Measurements from ENCODE around the gene SCYL1.

Gene SCYL1

GRCh38 chr11:65524741-65525545 lies at the start of gene SCYL1:
Gene SCYL1, plus strand, starts transcription at chr11:65525083. Its CDS starts 71 bp downstream, at chr11:65525154.
- no peak for DNase-seq

GRCh38 chr11:65476632-65477148 lies 48.2 kb upstream of the SCYL1 start:
- no peak for DNase-seq

- DNase-seq, result peak; percentile 75
Measured at GRCh38 chr11:65477149-65477965, 47.5 kb upstream of the SCYL1 start.

- no peak for DNase-seq
Measured at GRCh38 chr11:65478388-65479183, 46.3 kb upstream of the SCYL1 start.

- no peak for DNase-seq
Measured at GRCh38 chr11:65479184-65480145, 45.4 kb upstream of the SCYL1 start.

GRCh38 chr11:65482306-65482850 lies 42.5 kb upstream of the SCYL1 start:
- DNase-seq, result no peak

- no peak for DNase-seq
Measured at GRCh38 chr11:65485920-65486219, 39.0 kb upstream of the SCYL1 start.

GRCh38 chr11:65486570-65487466 lies 38.1 kb upstream of the SCYL1 start:
- DNase-seq, result no peak

- peak; percentile 98 for DNase-seq
Measured at GRCh38 chr11:65487467-65488272, 37.2 kb upstream of the SCYL1 start.

- DNase-seq, result no peak
Measured at GRCh38 chr11:65488273-65489034, 36.4 kb upstream of the SCYL1 start.

- DNase-seq, result no peak
Measured at GRCh38 chr11:65489035-65489705, 35.7 kb upstream of the SCYL1 start.

- DNase-seq, result no peak
Measured at GRCh38 chr11:65489706-65490320, 35.1 kb upstream of the SCYL1 start.

- no peak for DNase-seq
Measured at GRCh38 chr11:65491163-65491465, 33.8 kb upstream of the SCYL1 start.

GRCh38 chr11:65491614-65492386 lies 33.1 kb upstream of the SCYL1 start:
- peak; percentile 87 for DNase-seq

- DNase-seq, result no peak
Measured at GRCh38 chr11:65492387-65492636, 32.6 kb upstream of the SCYL1 start.

GRCh38 chr11:65492637-65493366 lies 32.1 kb upstream of the SCYL1 start:
- no peak for DNase-seq

All from NCI-H187 treated with DMSO at 0.1 percent for 48 hours (cell line).